Vagina (tissue), 2 donors: Measurements from ENCODE around the gene SFTPD.
A peak's percentile ranks its signal among the peaks of the same experiment; 100 is the strongest.

Experiments used
- POLR2A ChIP-seq, 2 donors: fragments of 450-650 bp; IDR thresholded peaks; one replicate each; pipeline ENCODE4 v1.6.1; 2017; ENCODE audit warnings: antibody characterized with exemption in 2 of 2, mild to moderate bottlenecking in 2 of 2, moderate library complexity in 2 of 2
- POLR2AphosphoS5 ChIP-seq, 2 donors: sonication (generic); formaldehyde crosslinking; IDR thresholded peaks; one replicate each; pipeline ENCODE4 v1.9.0; 2017; ENCODE audit warnings: antibody characterized with exemption in 2 of 2, mild to moderate bottlenecking in 2 of 2, low read depth in 1 of 2; ENCODE audit not compliant: insufficient read depth in 1 of 2
- TF ChIP-seq, protein P1 (sequence below), 3 experiments: fragments of 450-650 bp in 2 of 3; fragments of 200-600 bp in 1 of 3; sonication (generic) in 1 of 3; IDR thresholded peaks; one replicate each; pipeline ENCODE4 v1.5.1; 2017 to 2019; ENCODE audit warnings: antibody characterized with exemption in 3 of 3, mild to moderate bottlenecking in 2 of 3, moderate library complexity in 2 of 3

- TF ChIP-seq, protein P1, sequence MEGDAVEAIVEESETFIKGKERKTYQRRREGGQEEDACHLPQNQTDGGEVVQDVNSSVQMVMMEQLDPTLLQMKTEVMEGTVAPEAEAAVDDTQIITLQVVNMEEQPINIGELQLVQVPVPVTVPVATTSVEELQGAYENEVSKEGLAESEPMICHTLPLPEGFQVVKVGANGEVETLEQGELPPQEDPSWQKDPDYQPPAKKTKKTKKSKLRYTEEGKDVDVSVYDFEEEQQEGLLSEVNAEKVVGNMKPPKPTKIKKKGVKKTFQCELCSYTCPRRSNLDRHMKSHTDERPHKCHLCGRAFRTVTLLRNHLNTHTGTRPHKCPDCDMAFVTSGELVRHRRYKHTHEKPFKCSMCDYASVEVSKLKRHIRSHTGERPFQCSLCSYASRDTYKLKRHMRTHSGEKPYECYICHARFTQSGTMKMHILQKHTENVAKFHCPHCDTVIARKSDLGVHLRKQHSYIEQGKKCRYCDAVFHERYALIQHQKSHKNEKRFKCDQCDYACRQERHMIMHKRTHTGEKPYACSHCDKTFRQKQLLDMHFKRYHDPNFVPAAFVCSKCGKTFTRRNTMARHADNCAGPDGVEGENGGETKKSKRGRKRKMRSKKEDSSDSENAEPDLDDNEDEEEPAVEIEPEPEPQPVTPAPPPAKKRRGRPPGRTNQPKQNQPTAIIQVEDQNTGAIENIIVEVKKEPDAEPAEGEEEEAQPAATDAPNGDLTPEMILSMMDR (IDR thresholded peaks at IDR 0.05): peak in 1 of 3 experiments; percentile 5
- TF ChIP-seq POLR2A (IDR thresholded peaks at IDR 0.05) (no peak), POLR2AphosphoS5 (IDR thresholded peaks at IDR 0.05; ENCODE audit: insufficient read depth in 1 of 2, low read depth in 1 of 2) (peak in 1 of 2 donors; percentile 9)
Measured at GRCh38 chr10:79981450-79982361, 32.8 kb upstream of the SFTPD start.
